DMS 273 (cell line): ENCODE measurements around the gene CST9.
"Not testable (repeated sequence)": the region's sequence is repeated elsewhere in the genome, so short reads cannot be mapped to it uniquely, and the experiment has no call there.

ENCODE experiments used
- DNase-seq: peaks from one replicate; lab custom pipeline; 2025; ENCODE audit not compliant: unreplicated experiment; lab: John Stamatoyannopoulos, UW

The CST9 gene

GRCh38 chr20:23624324-23624691, 18.6 kb upstream of the CST9 start:
- no peak for DNase-seq

DNA sequence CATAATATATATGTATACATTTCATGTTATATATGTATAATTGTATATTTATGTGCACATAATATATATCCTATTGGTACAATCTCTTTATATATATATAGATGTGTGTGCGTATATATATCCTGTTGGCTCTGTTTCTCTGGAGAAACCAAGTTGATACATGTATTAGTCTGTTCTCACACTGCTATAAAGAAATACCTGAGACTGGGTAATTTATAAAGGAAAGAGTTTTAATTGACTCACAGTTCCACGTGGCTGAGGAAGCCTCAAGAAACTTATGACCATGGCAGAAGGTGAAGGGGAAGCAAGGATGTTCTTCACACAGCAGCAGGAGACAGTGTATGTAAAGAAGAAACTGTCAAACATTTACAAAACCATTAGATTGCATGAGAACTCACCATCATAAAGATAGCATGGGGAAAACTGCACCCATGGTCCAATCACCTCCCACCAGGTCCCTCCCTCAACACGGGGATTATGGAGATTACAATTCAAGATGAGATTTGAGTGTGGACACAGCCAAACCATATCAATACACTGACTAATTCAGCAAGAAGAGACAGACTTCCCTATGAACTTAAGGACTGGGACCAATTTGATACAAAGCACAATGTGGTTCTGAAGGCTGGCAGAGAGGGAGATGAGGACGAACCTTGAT, 18.1 kb upstream of the CST9 start:
- DNase-seq, result no peak

DNA sequence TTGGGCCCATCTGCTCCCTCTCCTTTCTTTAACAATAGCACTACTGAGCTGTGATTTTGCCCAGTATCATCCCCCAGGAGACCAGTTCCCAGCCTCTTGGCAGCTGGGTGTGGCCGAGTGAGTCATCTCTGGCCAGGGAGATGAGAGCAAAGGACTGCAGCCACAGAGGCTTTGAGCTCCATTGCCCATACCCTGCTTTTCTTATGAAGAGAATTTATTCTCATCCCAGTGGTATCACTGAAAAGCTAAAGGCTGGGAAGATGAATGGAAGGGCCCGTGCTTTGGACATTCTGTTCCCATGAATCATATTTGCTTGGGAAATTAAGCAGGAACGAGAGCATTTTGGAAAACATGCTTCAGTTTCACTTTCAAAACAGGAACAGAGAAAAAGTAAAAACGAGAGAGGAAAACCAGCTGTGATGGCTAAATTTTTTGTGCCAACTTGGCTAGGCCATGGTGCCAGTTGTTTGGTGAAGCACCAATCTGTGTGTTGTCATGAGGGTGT, 17.2 kb upstream of the CST9 start:
- DNase-seq, result peak; percentile 77

- DNase-seq, result not testable (repeated sequence)
These were observed 16.7 kb upstream of the CST9 start for GRCh38 chr20:23622401-23622800.

GRCh38 chr20:23620670-23621386, 15.1 kb upstream of the CST9 start:
- not testable (repeated sequence) for DNase-seq

- DNase-seq, result no peak
These were observed 8.4 kb upstream of the CST9 start for GRCh38 chr20:23614163-23614562.

DNA sequence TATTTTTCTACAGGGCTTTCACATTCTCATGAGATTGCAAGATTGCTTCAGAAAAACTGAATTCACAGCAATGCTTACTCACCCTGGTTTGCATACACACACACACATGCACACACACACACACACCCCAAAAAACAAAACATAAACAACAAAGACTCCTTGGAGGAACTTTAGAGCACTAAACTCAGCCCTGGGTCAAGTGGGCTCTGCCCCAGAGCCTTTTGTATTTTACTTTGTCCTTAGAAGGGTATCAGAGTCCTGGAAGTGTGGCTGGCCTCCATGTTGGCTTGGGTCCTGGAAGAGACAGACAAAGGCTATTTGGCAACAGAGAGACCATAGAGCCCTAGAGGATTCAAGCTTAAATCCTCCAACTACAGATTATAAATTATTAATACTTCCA, 8.0 kb upstream of the CST9 start:
- no peak for DNase-seq

DNA sequence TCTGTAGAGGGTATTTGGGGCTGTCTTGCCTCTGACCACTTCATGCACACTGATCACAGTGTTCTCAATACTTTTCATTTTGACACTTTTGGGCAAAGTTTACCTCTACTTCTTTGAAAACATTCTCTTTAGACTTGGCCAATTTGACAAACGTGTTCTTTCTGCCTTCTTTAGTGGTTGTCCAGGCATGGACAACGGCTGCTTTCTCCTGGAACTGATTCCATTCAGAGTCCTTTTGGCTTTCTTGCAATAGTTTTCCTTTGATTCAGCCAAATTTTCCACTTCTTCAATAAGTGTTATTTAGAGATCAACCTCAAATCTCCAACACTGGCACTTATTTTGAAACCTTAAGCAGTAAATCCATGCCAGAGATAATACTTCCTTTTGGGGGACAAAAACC, 6.7 kb upstream of the CST9 start:
- DNase-seq, result no peak

- DNase-seq, result no peak
These were observed 3.9 kb upstream of the CST9 start for GRCh38 chr20:23609486-23610109.

GRCh38 chr20:23608251-23608846, 2.6 kb upstream of the CST9 start:
- DNase-seq, result no peak

DNA sequence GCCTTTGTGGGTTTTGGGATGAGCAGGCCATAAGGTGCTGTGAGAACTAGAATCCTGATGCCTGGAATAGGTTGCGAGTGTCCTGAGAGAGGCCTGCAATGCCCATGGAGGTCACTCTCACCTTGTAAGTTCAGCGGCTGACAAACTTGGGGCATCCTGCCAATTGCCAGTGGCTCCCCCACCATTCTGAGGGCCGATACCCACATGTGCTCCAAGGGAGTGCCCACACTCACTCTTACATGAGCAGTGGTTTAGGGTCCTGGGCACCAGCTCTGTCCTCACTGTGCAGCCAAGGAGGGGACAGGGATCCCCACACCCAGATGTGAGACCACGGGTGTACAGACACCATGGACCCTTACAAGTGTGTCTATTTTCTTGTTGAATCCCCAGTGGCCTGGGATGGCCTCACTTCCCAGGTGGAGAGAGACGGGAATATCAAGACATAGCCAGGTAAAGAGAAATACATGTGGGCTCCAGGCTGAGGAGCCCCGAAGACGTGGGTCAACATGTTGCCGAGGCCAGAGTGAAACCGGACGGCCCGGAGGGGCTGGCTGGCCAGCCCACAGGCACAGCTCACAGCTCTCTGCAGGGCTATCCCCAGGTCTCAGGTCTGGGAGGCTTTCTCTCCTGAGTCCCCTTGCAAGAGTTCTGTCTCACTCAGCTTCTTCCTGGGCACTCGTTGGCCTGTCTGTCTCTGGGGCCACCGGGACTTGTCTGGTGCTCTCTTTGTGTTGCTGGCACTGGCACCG, 2.0 kb upstream of the CST9 start:
- DNase-seq, result no peak

- peak; percentile 86 for DNase-seq
These were observed 934 bp upstream of the CST9 start for GRCh38 chr20:23606652-23607049.

- no peak for DNase-seq
These were observed 1.4 kb downstream of the CST9 start for GRCh38 chr20:23604306-23604705.

- no peak for DNase-seq
These were observed 2.4 kb downstream of the CST9 start for GRCh38 chr20:23603321-23603720.

- DNase-seq, result no peak
These were observed 3.0 kb downstream of the CST9 start for GRCh38 chr20:23602699-23603098.

DNA sequence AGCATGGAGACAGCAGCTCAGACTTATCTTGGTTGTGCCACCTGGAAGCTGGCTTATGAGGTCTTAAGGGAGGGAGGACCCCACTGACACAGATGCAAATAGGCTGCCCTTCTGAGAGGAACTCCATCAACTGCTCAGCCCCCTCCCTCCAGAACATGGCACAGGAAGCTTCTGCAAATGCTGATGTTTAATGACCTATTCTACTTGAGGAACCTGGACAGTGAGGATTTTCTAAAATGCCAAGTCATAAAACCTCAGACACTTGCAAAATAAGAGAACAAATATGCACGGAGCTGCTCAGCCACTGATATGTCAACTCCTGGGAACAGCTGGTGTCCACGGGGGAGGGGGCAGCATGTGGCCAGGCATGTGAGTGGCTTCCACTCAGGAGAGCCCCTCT, 3.5 kb downstream of the CST9 start:
- no peak for DNase-seq

GRCh38 chr20:23601715-23602114, 4.0 kb downstream of the CST9 start:
- DNase-seq, result no peak

DNA sequence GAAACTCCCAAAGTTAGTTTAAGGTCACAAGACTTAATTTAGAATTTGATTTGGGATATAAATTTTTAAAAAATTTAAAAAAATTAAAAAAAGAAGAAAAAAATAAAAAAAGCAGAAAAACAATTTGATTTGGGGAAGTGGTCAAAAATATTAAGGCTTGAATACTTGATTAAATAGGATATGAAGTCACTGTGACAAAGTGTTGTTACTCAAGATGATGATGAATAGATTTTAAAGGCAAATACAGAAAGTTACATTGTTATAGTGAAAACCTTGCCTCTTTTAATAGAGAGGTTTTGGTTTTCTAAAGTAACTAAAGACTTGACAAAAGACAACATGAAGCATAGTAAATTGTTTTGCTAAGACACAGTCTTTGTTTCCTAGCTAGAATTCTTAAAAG, 7.2 kb downstream of the CST9 start:
- DNase-seq, result no peak

DNA sequence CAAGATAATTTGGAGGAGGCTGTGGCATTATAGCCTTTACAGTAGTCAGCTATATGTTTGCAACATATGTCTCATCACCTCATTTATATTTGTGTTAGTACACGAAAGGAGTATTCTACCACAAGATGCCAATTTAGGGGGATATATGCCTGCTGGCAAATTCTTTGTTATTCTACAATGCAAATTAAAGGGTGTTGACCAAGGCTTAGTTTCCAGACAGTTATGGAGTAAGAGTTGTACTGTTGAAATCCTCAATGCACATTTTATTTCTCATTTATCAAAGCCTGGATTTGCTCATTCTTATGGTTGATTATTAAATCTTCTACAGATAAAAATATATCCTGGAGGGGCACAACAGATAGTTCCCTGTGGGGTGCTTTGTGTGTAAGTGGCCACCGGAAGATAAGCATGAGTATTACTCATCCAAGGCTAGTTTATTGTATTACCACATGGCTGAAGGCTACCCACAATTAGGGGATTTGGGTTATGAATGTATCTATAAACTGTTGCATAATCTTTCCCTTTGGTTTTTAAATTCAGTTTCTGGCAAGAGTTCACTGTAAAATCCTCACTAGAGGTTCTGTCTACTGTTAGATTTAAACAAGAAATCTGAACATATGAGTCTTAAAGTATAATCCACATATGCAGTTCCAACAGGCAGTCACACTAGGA, 9.0 kb downstream of the CST9 start:
- no peak for DNase-seq

- no peak for DNase-seq
These were observed 9.8 kb downstream of the CST9 start for GRCh38 chr20:23595941-23596340.
